ENCODE results near the gene TOMM22. TPM values are rescaled to one million over a fixed set of nuclear protein-coding genes. Genes with fewer than 3 reads are reported as not detected.

Gene TOMM22
- total RNA-seq, 1 experiment from 2014 or later = 146 TPM

DNA sequence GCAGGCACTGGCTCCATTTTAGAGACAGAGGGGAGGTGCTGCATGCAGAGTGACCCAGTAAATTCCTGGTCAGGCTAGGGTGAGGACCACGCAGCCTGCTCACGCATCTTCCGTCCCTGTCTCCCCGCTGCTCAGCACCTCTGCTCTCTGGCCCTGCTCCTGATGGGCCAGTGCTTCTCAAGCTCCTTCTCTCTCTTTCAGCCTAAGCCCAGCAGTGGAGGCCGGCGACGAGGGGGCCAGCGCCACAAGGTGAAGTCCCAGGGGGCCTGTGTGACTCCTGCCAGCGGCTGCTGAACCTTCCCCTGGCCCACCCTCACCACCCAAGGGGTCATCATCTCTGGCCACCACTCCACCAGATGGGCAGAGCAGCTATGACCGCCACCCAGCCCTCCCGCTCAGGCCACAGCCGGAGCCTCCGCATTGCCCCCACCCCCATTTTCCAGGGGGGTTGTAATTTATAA, 48.7 kb downstream of the TOMM22 start:
- TF ChIP-seq NR1H2 (CRISPR knock-in tag; IDR thresholded peaks at IDR 0.05) (no peak), NFE2L1 (CRISPR knock-in tag; IDR thresholded peaks at IDR 0.05) (no peak), ARID4B (CRISPR knock-in tag; IDR thresholded peaks at IDR 0.05; ENCODE audit: borderline replicate concordance) (no peak), TEAD1 (CRISPR knock-in tag; IDR thresholded peaks at IDR 0.05) (no peak)
- H3K9me3 Mint-ChIP-seq = no peaks in the 10 kb centered on the region
- no peaks in the 10 kb centered on the region for H3K27me3 Mint-ChIP-seq (ENCODE audit: low read depth)
- H3K36me3 Mint-ChIP-seq = peaks cover 59% of the 10 kb centered on the region
- CTCF ChIA-PET = interaction anchor here (1.1 to 1.3 kb wide), 2 partner anchors 13 to 36 kb away, joined by 3 to 4 read pairs; no protein-coding TSS in a partner anchor
- no peak for DNase-seq (ENCODE audit: low spot score)
- no peak overlapping the region for H3K27ac Mint-ChIP-seq
- no peak overlapping the region for H3K4me3 Mint-ChIP-seq
- POLR2A ChIA-PET = interaction anchor here (0.6 to 0.7 kb wide), 2 partner anchors 12 to 28 kb away, joined by 3 to 4 read pairs; no protein-coding TSS in a partner anchor
- no peak for ATAC-seq
- 0 out of 2 replicates have a peak, but pooled peaks cover 3% of the 10 kb centered on the region for H3K4me1 Mint-ChIP-seq

DNA sequence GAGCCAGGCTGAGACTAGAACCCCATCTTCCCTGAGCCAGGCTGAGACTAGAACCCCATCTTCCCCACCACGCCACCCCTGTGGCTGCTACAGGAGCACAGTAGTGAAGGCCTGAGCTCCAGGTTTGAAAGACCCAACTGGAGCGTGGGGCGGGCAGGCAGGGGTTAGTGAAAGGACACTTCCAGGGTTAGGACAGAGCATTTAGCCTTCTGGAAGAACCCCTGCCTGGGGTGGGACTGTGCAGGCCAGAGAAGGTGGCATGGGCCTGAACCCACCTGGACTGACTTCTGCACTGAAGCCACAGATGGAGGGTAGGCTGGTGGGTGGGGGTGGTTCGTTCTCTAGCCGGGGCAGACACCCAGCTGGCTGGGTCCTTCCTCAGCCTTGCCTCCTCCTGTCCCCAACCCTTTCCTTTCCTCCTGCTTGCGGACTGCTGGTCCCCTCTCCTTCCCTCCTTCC, 50.0 kb downstream of the TOMM22 start:
- POLR2A ChIA-PET = interaction anchor here (0.5 to 0.9 kb wide), 2 partner anchors 12 to 25 kb away, joined by 3 to 5 read pairs; no protein-coding TSS in a partner anchor
- no peak for TF ChIP-seq AR (CRISPR knock-in tag; IDR thresholded peaks at IDR 0.05)
- TF ChIP-seq IRF1 (CRISPR knock-in tag; IDR thresholded peaks at IDR 0.05) = no peak
- no peak for TF ChIP-seq TEAD4 (CRISPR knock-in tag; IDR thresholded peaks at IDR 0.05)
- TF ChIP-seq IRF2 (CRISPR knock-in tag; IDR thresholded peaks at IDR 0.05; ENCODE audit: borderline replicate concordance, low read depth) = no peak
- TF ChIP-seq, protein P1, sequence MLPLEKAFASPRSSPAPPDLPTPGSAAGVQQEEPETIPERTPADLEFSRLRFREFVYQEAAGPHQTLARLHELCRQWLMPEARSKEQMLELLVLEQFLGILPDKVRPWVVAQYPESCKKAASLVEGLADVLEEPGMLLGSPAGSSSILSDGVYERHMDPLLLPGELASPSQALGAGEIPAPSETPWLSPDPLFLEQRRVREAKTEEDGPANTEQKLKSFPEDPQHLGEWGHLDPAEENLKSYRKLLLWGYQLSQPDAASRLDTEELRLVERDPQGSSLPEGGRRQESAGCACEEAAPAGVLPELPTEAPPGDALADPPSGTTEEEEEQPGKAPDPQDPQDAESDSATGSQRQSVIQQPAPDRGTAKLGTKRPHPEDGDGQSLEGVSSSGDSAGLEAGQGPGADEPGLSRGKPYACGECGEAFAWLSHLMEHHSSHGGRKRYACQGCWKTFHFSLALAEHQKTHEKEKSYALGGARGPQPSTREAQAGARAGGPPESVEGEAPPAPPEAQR (CRISPR knock-in tag; IDR thresholded peaks at IDR 0.05) = no peak
- no peak for TF ChIP-seq TCF7 (CRISPR knock-in tag; IDR thresholded peaks at IDR 0.05; ENCODE audit: low read depth)
- no peak for TF ChIP-seq ZNF532 (CRISPR knock-in tag; IDR thresholded peaks at IDR 0.05; ENCODE audit: borderline replicate concordance)
- TF ChIP-seq, protein P2, sequence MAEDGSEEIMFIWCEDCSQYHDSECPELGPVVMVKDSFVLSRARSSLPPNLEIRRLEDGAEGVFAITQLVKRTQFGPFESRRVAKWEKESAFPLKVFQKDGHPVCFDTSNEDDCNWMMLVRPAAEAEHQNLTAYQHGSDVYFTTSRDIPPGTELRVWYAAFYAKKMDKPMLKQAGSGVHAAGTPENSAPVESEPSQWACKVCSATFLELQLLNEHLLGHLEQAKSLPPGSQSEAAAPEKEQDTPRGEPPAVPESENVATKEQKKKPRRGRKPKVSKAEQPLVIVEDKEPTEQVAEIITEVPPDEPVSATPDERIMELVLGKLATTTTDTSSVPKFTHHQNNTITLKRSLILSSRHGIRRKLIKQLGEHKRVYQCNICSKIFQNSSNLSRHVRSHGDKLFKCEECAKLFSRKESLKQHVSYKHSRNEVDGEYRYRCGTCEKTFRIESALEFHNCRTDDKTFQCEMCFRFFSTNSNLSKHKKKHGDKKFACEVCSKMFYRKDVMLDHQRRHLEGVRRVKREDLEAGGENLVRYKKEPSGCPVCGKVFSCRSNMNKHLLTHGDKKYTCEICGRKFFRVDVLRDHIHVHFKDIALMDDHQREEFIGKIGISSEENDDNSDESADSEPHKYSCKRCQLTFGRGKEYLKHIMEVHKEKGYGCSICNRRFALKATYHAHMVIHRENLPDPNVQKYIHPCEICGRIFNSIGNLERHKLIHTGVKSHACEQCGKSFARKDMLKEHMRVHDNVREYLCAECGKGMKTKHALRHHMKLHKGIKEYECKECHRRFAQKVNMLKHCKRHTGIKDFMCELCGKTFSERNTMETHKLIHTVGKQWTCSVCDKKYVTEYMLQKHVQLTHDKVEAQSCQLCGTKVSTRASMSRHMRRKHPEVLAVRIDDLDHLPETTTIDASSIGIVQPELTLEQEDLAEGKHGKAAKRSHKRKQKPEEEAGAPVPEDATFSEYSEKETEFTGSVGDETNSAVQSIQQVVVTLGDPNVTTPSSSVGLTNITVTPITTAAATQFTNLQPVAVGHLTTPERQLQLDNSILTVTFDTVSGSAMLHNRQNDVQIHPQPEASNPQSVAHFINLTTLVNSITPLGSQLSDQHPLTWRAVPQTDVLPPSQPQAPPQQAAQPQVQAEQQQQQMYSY (CRISPR knock-in tag; IDR thresholded peaks at IDR 0.05) = no peak
- TF ChIP-seq GTF2I (CRISPR knock-in tag; conservative IDR thresholded peaks at IDR 0.05) = no peak
- TF ChIP-seq FOXK1 (CRISPR knock-in tag; IDR thresholded peaks at IDR 0.05) = no peak
- TF ChIP-seq USF2 (CRISPR knock-in tag; IDR thresholded peaks at IDR 0.05) = no peak
- Mint-ChIP-seq H3K9me3 (no peaks in the 10 kb centered on the region), H3K4me3 (no peak overlapping the region), H3K27me3 (ENCODE audit: low read depth) (no peaks in the 10 kb centered on the region), H3K36me3 (peaks cover 47% of the 10 kb centered on the region), H3K4me1 (0 out of 2 replicates have a peak, but pooled peaks cover 3% of the 10 kb centered on the region), H3K27ac (no peak overlapping the region)
- ATAC-seq (no peak), DNase-seq (ENCODE audit: low spot score) (no peak)
- CTCF ChIA-PET = interaction anchor here (1.1 to 3.5 kb wide), 4 partner anchors 14 to 53 kb away, joined by 3 to 20 read pairs (median 4); no protein-coding TSS in a partner anchor

All from WTC11 (cell line).